ENCODE data around the gene HNRNPA3. TPM values are rescaled to one million over a fixed set of nuclear protein-coding genes. Genes with fewer than 3 reads are reported as not detected.

Gene HNRNPA3
- total and polyA plus RNA-seq, 2 of the 13 experiments (the other 11 are each of a cell fraction or from before 2014, with no cell fraction given): 73.3 to 97.7 TPM

GRCh38 chr2:177187631-177188312 lies 24.8 kb upstream of the HNRNPA3 start (continued):
- TF ChIP-seq ZNF543 (CRISPR knock-in tag; IDR thresholded peaks at IDR 0.05) (peak; percentile 55; the same call in 1 of the 2 replicates), ZNF691 (CRISPR knock-in tag; IDR thresholded peaks at IDR 0.05; ENCODE audit: borderline replicate concordance, low read depth) (peak; percentile 77; the same call in 1 of the 2 replicates), SUZ12 (IDR thresholded peaks at IDR 0.05; ENCODE audit: low read depth, low read length) (no peak), HOXD1 (CRISPR knock-in tag; IDR thresholded peaks at IDR 0.05) (no peak; the same call in 1 of the 2 replicates), SIX1 (CRISPR knock-in tag; IDR thresholded peaks at IDR 0.05; ENCODE audit: borderline replicate concordance) (peak; percentile 98), PRDM15 (CRISPR knock-in tag; IDR thresholded peaks at IDR 0.05) (no peak), ZNF296 (CRISPR knock-in tag; conservative IDR thresholded peaks at IDR 0.05) (no peak), THYN1 (CRISPR knock-in tag; IDR thresholded peaks at IDR 0.05; ENCODE audit: borderline replicate concordance, low read depth) (peak; percentile 78; the same call in 1 of the 2 replicates), ZNF740 (CRISPR knock-in tag; IDR thresholded peaks at IDR 0.05) (no peak), ONECUT2 (CRISPR knock-in tag; IDR thresholded peaks at IDR 0.05) (peak; percentile 95), PLRG1 (conservative IDR thresholded peaks at IDR 0.05) (no peak), FOXO1 (CRISPR knock-in tag; IDR thresholded peaks at IDR 0.05) (peak; percentile 92), KDM1A (CRISPR knock-in tag; IDR thresholded peaks at IDR 0.05) (peak; percentile 91), PAWR (CRISPR knock-in tag; IDR thresholded peaks at IDR 0.05; ENCODE audit: borderline replicate concordance) (no peak), ZMYM4 (CRISPR knock-in tag; IDR thresholded peaks at IDR 0.05) (peak; percentile 98), ZNF776 (CRISPR knock-in tag; IDR thresholded peaks at IDR 0.05) (no peak), FIP1L1 (IDR thresholded peaks at IDR 0.05; ENCODE audit: borderline replicate concordance, insufficient read depth, low read depth, low read length) (no peak)
- TF ChIP-seq, protein P1, sequence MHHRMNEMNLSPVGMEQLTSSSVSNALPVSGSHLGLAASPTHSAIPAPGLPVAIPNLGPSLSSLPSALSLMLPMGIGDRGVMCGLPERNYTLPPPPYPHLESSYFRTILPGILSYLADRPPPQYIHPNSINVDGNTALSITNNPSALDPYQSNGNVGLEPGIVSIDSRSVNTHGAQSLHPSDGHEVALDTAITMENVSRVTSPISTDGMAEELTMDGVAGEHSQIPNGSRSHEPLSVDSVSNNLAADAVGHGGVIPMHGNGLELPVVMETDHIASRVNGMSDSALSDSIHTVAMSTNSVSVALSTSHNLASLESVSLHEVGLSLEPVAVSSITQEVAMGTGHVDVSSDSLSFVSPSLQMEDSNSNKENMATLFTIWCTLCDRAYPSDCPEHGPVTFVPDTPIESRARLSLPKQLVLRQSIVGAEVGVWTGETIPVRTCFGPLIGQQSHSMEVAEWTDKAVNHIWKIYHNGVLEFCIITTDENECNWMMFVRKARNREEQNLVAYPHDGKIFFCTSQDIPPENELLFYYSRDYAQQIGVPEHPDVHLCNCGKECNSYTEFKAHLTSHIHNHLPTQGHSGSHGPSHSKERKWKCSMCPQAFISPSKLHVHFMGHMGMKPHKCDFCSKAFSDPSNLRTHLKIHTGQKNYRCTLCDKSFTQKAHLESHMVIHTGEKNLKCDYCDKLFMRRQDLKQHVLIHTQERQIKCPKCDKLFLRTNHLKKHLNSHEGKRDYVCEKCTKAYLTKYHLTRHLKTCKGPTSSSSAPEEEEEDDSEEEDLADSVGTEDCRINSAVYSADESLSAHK (CRISPR knock-in tag; IDR thresholded peaks at IDR 0.05; ENCODE audit: borderline replicate concordance): no peak
- TF ChIP-seq, protein P2, sequence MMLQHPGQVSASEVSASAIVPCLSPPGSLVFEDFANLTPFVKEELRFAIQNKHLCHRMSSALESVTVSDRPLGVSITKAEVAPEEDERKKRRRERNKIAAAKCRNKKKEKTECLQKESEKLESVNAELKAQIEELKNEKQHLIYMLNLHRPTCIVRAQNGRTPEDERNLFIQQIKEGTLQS (CRISPR knock-in tag; IDR thresholded peaks at IDR 0.05): peak; percentile 99
- TF ChIP-seq, protein P3, sequence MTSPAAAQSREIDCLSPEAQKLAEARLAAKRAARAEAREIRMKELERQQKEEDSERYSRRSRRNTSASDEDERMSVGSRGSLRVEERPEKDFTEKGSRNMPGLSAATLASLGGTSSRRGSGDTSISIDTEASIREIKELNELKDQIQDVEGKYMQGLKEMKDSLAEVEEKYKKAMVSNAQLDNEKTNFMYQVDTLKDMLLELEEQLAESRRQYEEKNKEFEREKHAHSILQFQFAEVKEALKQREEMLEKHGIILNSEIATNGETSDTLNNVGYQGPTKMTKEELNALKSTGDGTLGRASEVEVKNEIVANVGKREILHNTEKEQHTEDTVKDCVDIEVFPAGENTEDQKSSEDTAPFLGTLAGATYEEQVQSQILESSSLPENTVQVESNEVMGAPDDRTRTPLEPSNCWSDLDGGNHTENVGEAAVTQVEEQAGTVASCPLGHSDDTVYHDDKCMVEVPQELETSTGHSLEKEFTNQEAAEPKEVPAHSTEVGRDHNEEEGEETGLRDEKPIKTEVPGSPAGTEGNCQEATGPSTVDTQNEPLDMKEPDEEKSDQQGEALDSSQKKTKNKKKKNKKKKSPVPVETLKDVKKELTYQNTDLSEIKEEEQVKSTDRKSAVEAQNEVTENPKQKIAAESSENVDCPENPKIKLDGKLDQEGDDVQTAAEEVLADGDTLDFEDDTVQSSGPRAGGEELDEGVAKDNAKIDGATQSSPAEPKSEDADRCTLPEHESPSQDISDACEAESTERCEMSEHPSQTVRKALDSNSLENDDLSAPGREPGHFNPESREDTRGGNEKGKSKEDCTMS (CRISPR knock-in tag; conservative IDR thresholded peaks at IDR 0.05): no peak

All from HepG2 (cell line).